H1 (cell line): ENCODE results near the gene MAML3.

Experiments used
- ASH2L ChIP-seq: fragments of 200-600, 300-600 bp; sonication (generic); IDR thresholded peaks from one replicate; pipeline ENCODE4 v1.7.1; 2017; ENCODE audit warnings: low read length
- BCL11A ChIP-seq, 2 experiments: IDR thresholded peaks; one replicate each; pipeline ENCODE4 v1.6.1; 2011; ENCODE audit warnings: low read depth in 2 of 2, low read length in 2 of 2, mild to moderate bottlenecking in 2 of 2
- CEBPB ChIP-seq: IDR thresholded peaks from 2 replicates; pipeline ENCODE4 v1.6.1; 2012; ENCODE audit warnings: low read depth, low read length
- CTCF ChIP-seq, 3 experiments: IDR thresholded peaks; 1 replicate in 2 of 3; 2 replicates in 1 of 3; pipeline versions ENCODE4 v1.5.1 to v1.6.1; 2011; ENCODE audit warnings: low read length in 3 of 3, mild to moderate bottlenecking in 3 of 3, inconsistent platforms in 2 of 3, low read depth in 1 of 3, moderate library complexity in 1 of 3; ENCODE audit not compliant: insufficient read depth in 1 of 3; ENCODE audit errors: control extremely low read depth in 1 of 3
- JUN ChIP-seq: IDR thresholded peaks from 2 replicates; pipeline ENCODE4 v1.6.1; 2011; ENCODE audit warnings: low read depth, mild to moderate bottlenecking, improper control_type of control experiment, low read length
- POLR2A ChIP-seq, 2 experiments: IDR thresholded peaks; 1 replicate in 1 of 2; 2 replicates in 1 of 2; pipeline ENCODE4 v1.6.1; 2011; ENCODE audit warnings: low read depth in 2 of 2, low read length in 2 of 2, mild to moderate bottlenecking in 2 of 2; ENCODE audit errors: control extremely low read depth in 1 of 2
- POLR2AphosphoS5 ChIP-seq: IDR thresholded peaks from 2 replicates; pipeline ENCODE4 v1.6.1; 2011; ENCODE audit warnings: low read depth, low read length
- RAD21 ChIP-seq, 2 experiments: IDR thresholded peaks in 1 of 2; conservative IDR thresholded peaks in 1 of 2; 2 replicates each; pipeline ENCODE4 v1.6.1; 2011; ENCODE audit warnings: low read depth in 2 of 2, low read length in 2 of 2, improper control_type of control experiment in 1 of 2, inconsistent platforms in 1 of 2, mild to moderate bottlenecking in 1 of 2, moderate library complexity in 1 of 2
- SAP30 ChIP-seq: fragments of 300-600 bp; sonication (generic); IDR thresholded peaks from 2 replicates; pipeline ENCODE4 v1.7.1; 2012; ENCODE audit warnings: low read length, moderate library complexity, mild to moderate bottlenecking, inconsistent platforms; ENCODE audit not compliant: insufficient read depth, insufficient replicate concordance
- SUZ12 ChIP-seq: fragments of 200-600 bp; sonication (generic); IDR thresholded peaks from 2 replicates; pipeline ENCODE4 v1.6.1; 2012; ENCODE audit warnings: mild to moderate bottlenecking, inconsistent platforms, low read length, moderate library complexity, mixed read lengths
- TEAD4 ChIP-seq: IDR thresholded peaks from 2 replicates; pipeline ENCODE4 v1.6.1; 2012; ENCODE audit warnings: low read depth, low read length, inconsistent platforms, mixed read lengths
- ZNF274 ChIP-seq: IDR thresholded peaks from 2 replicates; pipeline ENCODE4 v1.7.0; 2012; ENCODE audit warnings: low read length, borderline replicate concordance; ENCODE audit errors: extremely low read depth
- TF ChIP-seq, protein P1 (sequence below): IDR thresholded peaks from 2 replicates; pipeline ENCODE4 v1.6.1; 2011; ENCODE audit warnings: low read depth, mild to moderate bottlenecking, low read length; ENCODE audit not compliant: insufficient read depth
- TF ChIP-seq, protein P2 (sequence below): IDR thresholded peaks from 2 replicates; pipeline ENCODE4 v1.6.1; 2012; ENCODE audit warnings: inconsistent platforms

DNA sequence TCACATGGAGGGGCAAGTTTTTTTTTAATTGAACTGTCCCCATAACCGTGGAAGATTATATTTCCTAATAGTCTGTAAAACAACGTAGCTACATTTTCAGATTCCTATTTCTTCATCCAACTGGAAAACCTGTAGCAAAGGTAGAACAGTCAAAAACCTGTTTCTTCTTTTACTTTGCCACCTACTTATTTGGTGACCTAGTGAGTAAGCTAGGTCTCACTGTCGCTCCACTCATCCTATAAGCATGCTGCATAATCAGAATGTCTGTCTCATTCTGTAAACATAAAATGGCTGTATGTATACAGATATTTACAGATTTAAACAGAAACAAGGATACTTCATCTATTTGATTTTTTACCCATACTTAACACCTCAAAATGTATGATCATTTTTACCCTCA is 20.4 kb downstream of the MAML3 start:
- TF ChIP-seq CTCF (IDR thresholded peaks at IDR 0.05; ENCODE audit: control extremely low read depth in 1 of 3, insufficient read depth in 1 of 3, low read depth in 1 of 3, low read length in 3 of 3), result no peak
- TF ChIP-seq JUN, result no peak
- TF ChIP-seq ZNF274, result no peak
- TF ChIP-seq SAP30, result no peak
- no peak for TF ChIP-seq RAD21 (IDR thresholded peaks at IDR 0.05 in 1 of 2, conservative IDR thresholded peaks at IDR 0.05 in 1 of 2; ENCODE audit: low read depth in 2 of 2, low read length in 2 of 2)
- TF ChIP-seq SUZ12, result no peak
- no peak for TF ChIP-seq TEAD4
- TF ChIP-seq, protein P1, sequence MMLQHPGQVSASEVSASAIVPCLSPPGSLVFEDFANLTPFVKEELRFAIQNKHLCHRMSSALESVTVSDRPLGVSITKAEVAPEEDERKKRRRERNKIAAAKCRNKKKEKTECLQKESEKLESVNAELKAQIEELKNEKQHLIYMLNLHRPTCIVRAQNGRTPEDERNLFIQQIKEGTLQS, result no peak
- TF ChIP-seq, protein P2, sequence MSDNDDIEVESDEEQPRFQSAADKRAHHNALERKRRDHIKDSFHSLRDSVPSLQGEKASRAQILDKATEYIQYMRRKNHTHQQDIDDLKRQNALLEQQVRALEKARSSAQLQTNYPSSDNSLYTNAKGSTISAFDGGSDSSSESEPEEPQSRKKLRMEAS, result no peak
- TF ChIP-seq CEBPB, result no peak
- TF ChIP-seq POLR2AphosphoS5, result no peak
- TF ChIP-seq BCL11A (IDR thresholded peaks at IDR 0.05; ENCODE audit: low read depth in 2 of 2, low read length in 2 of 2), result no peak
- TF ChIP-seq ASH2L, result no peak
- no peak for TF ChIP-seq POLR2A (IDR thresholded peaks at IDR 0.05; ENCODE audit: control extremely low read depth in 1 of 2, low read depth in 2 of 2, low read length in 2 of 2)
